HL-60/S4 (cell line): ENCODE data around the gene MT4.

Experiments used
- in situ Hi-C: fragments of 300-500 bp; cut with MboI; formaldehyde crosslinking; loops from 2 replicates; pipeline ENCODE4 v1.14.3; 2022; ENCODE audit warnings: low sequenced_read_pairs

Gene MT4

GRCh38 chr16:56616608-56617211 is 51.8 kb downstream of the MT4 start:
- in situ Hi-C loops, result loop anchor here (25.0 kb wide), 1 partner anchor 104 kb away; the partner anchor contains the start of gene BBS2

- in situ Hi-C loops, result loop anchor here (25.0 kb wide), 1 partner anchor 105 kb away; the partner anchor contains the start of gene BBS2
These were observed 52.6 kb downstream of the MT4 start for GRCh38 chr16:56617212-56618085.

GRCh38 chr16:56618138-56618537 is 53.3 kb downstream of the MT4 start:
- in situ Hi-C loops, result loop anchor here (25.0 kb wide), 1 partner anchor 106 kb away; the partner anchor contains the start of gene BBS2
